Liver (tissue), 9 donors: ENCODE results near the gene TEX10. TPM values are rescaled to one million over a fixed set of nuclear protein-coding genes. Genes with fewer than 3 reads are reported as not detected.

Source experiments
- DNase-seq: peaks from one replicate; pipeline ENCODE4 v3.0.0-alpha.2; 2017; ENCODE audit warnings: low spot score
- H3K27ac ChIP-seq, 2 donors: one replicate each; pipeline ENCODE4 v1.7.0; 2013; ENCODE audit warnings: inconsistent platforms in 2 of 2, low read length in 2 of 2, control low read depth in 1 of 2, low read depth in 1 of 2, mild to moderate bottlenecking in 1 of 2
- H3K27me3 ChIP-seq, 4 donors: one replicate each; pipeline versions ENCODE4 v1.6.1 to v1.7.0; 2013; ENCODE audit warnings: low read length in 3 of 4, inconsistent platforms in 1 of 4, mild to moderate bottlenecking in 1 of 4, moderate library complexity in 1 of 4; ENCODE audit not compliant: control insufficient read depth in 4 of 4, insufficient read depth in 4 of 4
- H3K36me3 ChIP-seq, 4 donors: one replicate each; pipeline versions ENCODE4 v1.6.1 to v1.7.0; 2013; ENCODE audit warnings: low read length in 3 of 4, mild to moderate bottlenecking in 3 of 4, low read depth in 1 of 4, moderate library complexity in 1 of 4; ENCODE audit not compliant: control insufficient read depth in 4 of 4, insufficient read depth in 3 of 4
- H3K4me1 ChIP-seq, 4 donors: one replicate each; pipeline versions ENCODE4 v1.6.1 to v1.7.0; 2013; ENCODE audit warnings: low read length in 3 of 4, mild to moderate bottlenecking in 3 of 4, moderate library complexity in 1 of 4; ENCODE audit not compliant: control insufficient read depth in 4 of 4, insufficient read depth in 4 of 4
- H3K4me3 ChIP-seq, 3 donors: one replicate each; pipeline versions ENCODE4 v1.6.1 to v1.7.0; 2013; ENCODE audit warnings: low read length in 3 of 3, control low read depth in 1 of 3, low read depth in 1 of 3, mild to moderate bottlenecking in 1 of 3
- H3K9ac ChIP-seq, 2 donors: one replicate each; pipeline ENCODE4 v1.7.0; 2013; ENCODE audit warnings: low read length in 2 of 2, mild to moderate bottlenecking in 2 of 2, moderate library complexity in 2 of 2, control low read depth in 1 of 2, low read depth in 1 of 2
- H3K9me3 ChIP-seq, 4 donors: one replicate each; pipeline versions ENCODE4 v1.6.1 to v1.7.0; 2013; ENCODE audit warnings: low read length in 3 of 4; ENCODE audit not compliant: control insufficient read depth in 4 of 4
- ATF3 ChIP-seq: IDR thresholded peaks from 2 replicates; pipeline ENCODE4 v1.6.1; 2016; ENCODE audit warnings: antibody characterized with exemption
- EGR1 ChIP-seq, 2 donors: IDR thresholded peaks; 2 replicates each; pipeline ENCODE4 v1.6.1; 2016 to 2018; ENCODE audit warnings: antibody characterized with exemption in 2 of 2, low read depth in 2 of 2
- FOXA1 ChIP-seq: IDR thresholded peaks from 2 replicates; pipeline ENCODE4 v1.6.1; 2016; ENCODE audit warnings: antibody characterized with exemption
- FOXA2 ChIP-seq: IDR thresholded peaks from 2 replicates; pipeline ENCODE4 v1.6.1; 2016; ENCODE audit warnings: antibody characterized with exemption
- GABPA ChIP-seq, 2 donors: IDR thresholded peaks in 1 of 2; conservative IDR thresholded peaks in 1 of 2; 2 replicates each; pipeline ENCODE4 v1.6.1; 2016; ENCODE audit warnings: antibody characterized with exemption in 2 of 2, mild to moderate bottlenecking in 1 of 2, moderate library complexity in 1 of 2
- HNF4A ChIP-seq, 2 donors: conservative IDR thresholded peaks; 2 replicates each; pipeline ENCODE4 v1.6.1; 2016; ENCODE audit warnings: antibody characterized with exemption in 2 of 2, mild to moderate bottlenecking in 2 of 2
- HNF4G ChIP-seq: IDR thresholded peaks from 2 replicates; pipeline ENCODE4 v1.6.1; 2016; ENCODE audit warnings: antibody characterized with exemption
- JUND ChIP-seq, 2 donors: IDR thresholded peaks; 2 replicates each; pipeline ENCODE4 v1.6.1; 2016; ENCODE audit warnings: antibody characterized with exemption in 2 of 2
- MAX ChIP-seq: IDR thresholded peaks from 2 replicates; pipeline ENCODE4 v1.6.1; 2016; ENCODE audit warnings: antibody characterized with exemption
- NR2F2 ChIP-seq: IDR thresholded peaks from 2 replicates; pipeline ENCODE4 v1.6.1; 2016; ENCODE audit warnings: antibody characterized with exemption
- RAD21 ChIP-seq, 2 donors: IDR thresholded peaks; 2 replicates each; pipeline ENCODE4 v1.6.1; 2016; ENCODE audit warnings: antibody characterized with exemption in 2 of 2, mild to moderate bottlenecking in 2 of 2
- REST ChIP-seq: IDR thresholded peaks from 2 replicates; pipeline ENCODE4 v1.6.1; 2016; ENCODE audit warnings: antibody characterized with exemption, mild to moderate bottlenecking
- RXRA ChIP-seq, 2 donors: IDR thresholded peaks; 2 replicates each; pipeline ENCODE4 v1.6.1; 2017 to 2018; ENCODE audit warnings: antibody characterized with exemption in 2 of 2, mild to moderate bottlenecking in 1 of 2
- SP1 ChIP-seq: IDR thresholded peaks from 2 replicates; pipeline ENCODE4 v1.6.1; 2018; ENCODE audit warnings: antibody characterized with exemption, mild to moderate bottlenecking
- TAF1 ChIP-seq: conservative IDR thresholded peaks from 2 replicates; pipeline ENCODE4 v1.6.1; 2016; ENCODE audit warnings: antibody characterized with exemption, mild to moderate bottlenecking
- YY1 ChIP-seq: IDR thresholded peaks from 2 replicates; pipeline ENCODE4 v1.6.1; 2016; ENCODE audit warnings: antibody characterized with exemption, mild to moderate bottlenecking
- ZBTB33 ChIP-seq: IDR thresholded peaks from 2 replicates; pipeline ENCODE4 v1.6.1; 2016; ENCODE audit warnings: antibody characterized with exemption
- WGBS: extraction: QIAGEN DNeasy Blood & Tissue Kit; methylation state at CpG from one replicate; pipeline ENCODE4 v1.1.7; 2013; 5-methylcytosine and 5-hydroxymethylcytosine counted together
- polyA plus RNA-seq, 2 donors: library from polyadenylated mRNA; stranded (reverse) in 1 of 2; unstranded in 1 of 2; fragments of 200-250 nt in 1 of 2; fragments of >200 nt in 1 of 2; fragmentation: Nextera tagmentation in 1 of 2; extraction: Ambion mirVana in 1 of 2; gene quantifications; one replicate each; pipeline versions ENCODE4 v1.2.1 to v1.2.3, GENCODE V29; 2013 to 2015
- total RNA-seq, 2 donors: library from RNA; depleted of rRNA; stranded (reverse); fragments of >200 nt; gene quantifications; one replicate each; pipeline ENCODE4 v1.2.3, GENCODE V29; 2014
- donor health status: healthy.
- donor health status: healthy.
- donor health status: healthy.
- donor health status: healthy.
- donor health status: healthy.

Gene TEX10
- total and polyA plus RNA-seq, 4 donors: 3.3 to 10.0 (median 6.1) TPM

- TF ChIP-seq ZBTB33 (no peak), JUND (IDR thresholded peaks at IDR 0.05) (no peak), SP1 (no peak), HNF4G (no peak), TAF1 (no peak), YY1 (no peak), RXRA (IDR thresholded peaks at IDR 0.05) (no peak), FOXA2 (no peak), GABPA (IDR thresholded peaks at IDR 0.05 in 1 of 2, conservative IDR thresholded peaks at IDR 0.05 in 1 of 2) (no peak), HNF4A (conservative IDR thresholded peaks at IDR 0.05) (no peak), FOXA1 (no peak), EGR1 (IDR thresholded peaks at IDR 0.05; ENCODE audit: low read depth in 2 of 2) (no peak), ATF3 (no peak), NR2F2 (no peak), RAD21 (IDR thresholded peaks at IDR 0.05) (no peak)
Observed at GRCh38 chr9:100368672-100369071, 15.9 kb upstream of the TEX10 start (continued).

- TF ChIP-seq EGR1 (IDR thresholded peaks at IDR 0.05; ENCODE audit: low read depth in 2 of 2) (no peak), REST (no peak)
- WGBS: 91% methylated on average over 5 of the region's 5 CpGs
Observed at GRCh38 chr9:100366121-100366520, 13.4 kb upstream of the TEX10 start.

GRCh38 chr9:100364013-100364412 lies 11.3 kb upstream of the TEX10 start:
- no peak for DNase-seq
- H3K27ac ChIP-seq: no peak overlapping the region
- no peaks in the 10 kb centered on the region for H3K36me3 ChIP-seq
- no peak overlapping the region for H3K4me3 ChIP-seq
- H3K4me1 ChIP-seq: no peaks in the 10 kb centered on the region
- 87% methylated on average over 8 of the region's 8 CpGs for WGBS
- H3K9ac ChIP-seq: no peak overlapping the region
- peaks cover 0 to 17% (median 2%) of the 10 kb centered on the region in 4 donors for H3K9me3 ChIP-seq
- no peaks in the 10 kb centered on the region for H3K27me3 ChIP-seq
- no peak for TF ChIP-seq ZBTB33
- no peak for TF ChIP-seq MAX
- TF ChIP-seq HNF4G: no peak
- no peak for TF ChIP-seq REST
- TF ChIP-seq FOXA2: no peak
- TF ChIP-seq HNF4A (conservative IDR thresholded peaks at IDR 0.05): no peak
- TF ChIP-seq FOXA1: no peak
- no peak for TF ChIP-seq TAF1
- TF ChIP-seq RAD21 (IDR thresholded peaks at IDR 0.05): no peak
- no peak for TF ChIP-seq EGR1 (IDR thresholded peaks at IDR 0.05; ENCODE audit: low read depth in 2 of 2)

More at GRCh38 chr9:100366121-100366520, 13.4 kb upstream of the TEX10 start:
- H3K27ac ChIP-seq: no peak overlapping the region
- no peak overlapping the region for H3K9ac ChIP-seq
- H3K27me3 ChIP-seq: no peaks in the 10 kb centered on the region
- DNase-seq: no peak
- no peak overlapping the region for H3K4me3 ChIP-seq
- no peaks in the 10 kb centered on the region for H3K36me3 ChIP-seq
- peaks cover 0 to 17% (median 4%) of the 10 kb centered on the region in 4 donors for H3K9me3 ChIP-seq
- no peaks in the 10 kb centered on the region for H3K4me1 ChIP-seq
